Mucosa of descending colon (tissue), 3 donors: ENCODE results near the gene DCP1B. TPM values are rescaled to one million over a fixed set of nuclear protein-coding genes. Genes with fewer than 3 reads are reported as not detected.

ENCODE experiments used
- ATAC-seq: fragments of 200-7000 bp; cut with Tn5 transposase; one replicate; pipeline ENCODE4 v1.9.1; 2020; ENCODE audit warnings: mild to moderate bottlenecking, moderate library complexity
- DNase-seq, 3 donors: peaks; one replicate each; pipeline ENCODE4 v3.0.0-alpha.2; 2020
- H3K36me3 ChIP-seq: fragments of 200-600 bp; one replicate; pipeline ENCODE4 v1.8.0; 2021; ENCODE audit warnings: low read depth, mild to moderate bottlenecking
- H3K4me1 ChIP-seq: fragments of 200-600 bp; one replicate; pipeline ENCODE4 v1.8.0; 2021; ENCODE audit warnings: low read depth, mild to moderate bottlenecking
- H3K4me3 ChIP-seq: fragments of 200-600 bp; one replicate; pipeline ENCODE4 v1.8.0; 2021; ENCODE audit warnings: mild to moderate bottlenecking
- H3K9me3 ChIP-seq: fragments of 200-600 bp; one replicate; pipeline ENCODE4 v1.8.0; 2021; ENCODE audit warnings: mild to moderate bottlenecking
- CTCF ChIP-seq: fragments of 200-600 bp; IDR thresholded peaks from one replicate; pipeline ENCODE4 v1.8.0; 2022; ENCODE audit warnings: antibody characterized with exemption, mild to moderate bottlenecking
- intact Hi-C, 2 donors: fragments of 100-400 bp; cut with DNase I in 1 of 2; cut with micrococcal nuclease in 1 of 2; formaldehyde crosslinking; loops; one replicate each; pipeline versions ENCODE4 v1.11.0 to v1.11.1; 2022; cut with DNase I, micrococcal nuclease
- total RNA-seq, 3 donors: library from RNA; stranded (reverse); fragmentation: NEBNext Ultra II Directional in 2 of 3; extraction: Animal tissue kit (Norgen Biotek cat#: 25700) in 2 of 3; gene quantifications; one replicate each; pipeline versions ENCODE4 v1.2.1 to v1.2.4, GENCODE V29; 2021 to 2023
- donor health status: DM: no; HTN: no; CAD: no; lungs with moderate emphysema.
- donor health status: DM: no; HTN: no; CAD: no.
- donor health status: DM: no; HTN: yes; CAD: no.

DCP1B gene
- total RNA-seq, 3 donors from 2014 or later, result 10.1 to 27.3 (median 12.6) TPM

DNA sequence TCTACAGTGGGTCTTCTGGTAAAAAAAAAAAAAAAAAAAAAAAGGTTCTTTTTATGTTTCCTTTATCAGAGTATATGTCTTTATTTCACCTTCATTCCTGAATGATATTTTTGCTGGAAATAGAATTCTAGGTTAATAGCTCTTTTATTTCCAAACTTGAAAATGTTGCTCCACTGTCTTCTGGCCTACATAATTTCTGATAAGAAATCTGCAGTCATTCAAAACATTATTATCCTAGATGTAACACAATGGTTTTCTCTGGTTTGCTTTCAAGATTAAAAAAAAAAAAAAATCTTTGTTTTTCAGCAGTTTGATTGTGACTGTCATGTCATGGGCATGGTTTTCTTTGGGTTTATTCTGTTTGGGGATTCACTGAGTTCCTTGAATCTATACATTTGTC, 19.5 kb downstream of the DCP1B start:
- TF ChIP-seq CTCF, result no peak
- ATAC-seq, result no peak

DNA sequence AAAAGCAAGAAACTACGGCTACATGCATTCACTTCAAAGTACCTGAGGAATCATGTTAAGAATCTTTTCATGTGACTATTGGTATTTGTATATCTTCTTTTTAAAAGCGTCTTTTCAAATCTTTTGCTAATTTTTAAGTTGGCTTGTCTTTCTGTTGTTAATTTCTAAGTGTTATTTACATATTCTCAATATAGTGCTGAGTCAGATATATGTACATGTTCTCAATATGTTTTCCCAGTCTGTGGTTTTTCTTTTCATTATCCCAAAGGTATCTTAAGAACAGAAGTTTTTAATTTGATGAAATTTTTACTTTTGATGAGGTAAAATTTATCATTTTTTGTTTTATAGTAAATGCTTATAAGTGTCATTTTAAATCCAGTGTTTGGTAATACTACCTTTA, 24.0 kb downstream of the DCP1B start:
- ATAC-seq, result no peak
- TF ChIP-seq CTCF, result no peak
- no peak for DNase-seq
- peaks cover 5% of the 10 kb centered on the region for H3K4me1 ChIP-seq
- intact Hi-C loops, result no loop called here
- H3K36me3 ChIP-seq, result no peaks in the 10 kb centered on the region
- H3K9me3 ChIP-seq, result peaks cover 9% of the 10 kb centered on the region
- H3K4me3 ChIP-seq, result no peak overlapping the region

More for the DNA sequence above, 19.5 kb downstream of the DCP1B start:
- Histone ChIP-seq H3K4me1 (no peaks in the 10 kb centered on the region), H3K4me3 (no peak overlapping the region), H3K36me3 (peaks cover 3% of the 10 kb centered on the region), H3K9me3 (peaks cover 20% of the 10 kb centered on the region)
- intact Hi-C loops, result no loop called here
- DNase-seq, result no peak

DNA sequence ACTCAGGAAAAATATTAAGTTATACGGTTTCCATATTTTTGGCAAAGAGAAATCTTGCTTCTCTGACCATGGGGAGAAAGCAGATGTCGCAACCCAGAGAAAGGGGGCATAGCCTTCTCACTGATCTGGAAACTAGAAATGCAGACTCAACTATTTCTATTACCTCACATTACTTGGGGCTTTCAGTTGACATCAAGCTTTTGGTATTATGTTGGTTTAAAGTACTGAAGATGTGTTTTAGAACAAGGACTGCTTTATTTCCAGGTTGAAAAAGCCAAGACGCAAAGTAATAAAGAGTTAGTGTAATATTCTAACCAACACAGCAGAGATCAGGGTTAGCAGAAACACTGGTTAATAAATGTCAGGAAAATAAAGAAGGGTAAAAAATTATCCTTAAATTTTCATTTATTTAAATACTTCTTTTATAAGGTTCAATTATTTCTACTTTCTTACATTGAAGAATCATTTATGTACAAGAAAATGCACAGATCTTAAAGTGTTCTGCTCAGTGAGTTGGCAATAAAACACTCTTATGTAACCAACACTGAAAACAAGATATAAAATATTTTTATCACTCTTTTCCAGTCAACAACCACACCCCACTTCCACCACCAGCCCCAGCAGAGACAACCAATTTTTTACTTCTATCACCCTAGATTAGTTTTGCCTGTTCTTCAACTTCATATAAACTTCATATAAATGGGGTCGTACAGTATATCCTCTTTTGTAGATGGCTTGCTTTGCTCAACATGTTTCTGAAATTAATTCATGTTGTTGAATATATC, 26.0 kb downstream of the DCP1B start:
- ATAC-seq (no peak), DNase-seq (no peak)
- no peaks in the 10 kb centered on the region for H3K9me3 ChIP-seq
- TF ChIP-seq CTCF, result no peak
- intact Hi-C loops, result no loop called here
- H3K4me3 ChIP-seq, result no peak overlapping the region
- H3K36me3 ChIP-seq, result no peaks in the 10 kb centered on the region
- H3K4me1 ChIP-seq, result peaks cover 5% of the 10 kb centered on the region

GRCh38 chr12:1977588-1977987, 26.7 kb downstream of the DCP1B start:
- Histone ChIP-seq H3K36me3 (no peaks in the 10 kb centered on the region), H3K4me1 (peaks cover 5% of the 10 kb centered on the region), H3K4me3 (no peak overlapping the region), H3K9me3 (no peaks in the 10 kb centered on the region)
- no peak for TF ChIP-seq CTCF
- ATAC-seq (no peak), DNase-seq (no peak)
- intact Hi-C loops, result no loop called here

DNA sequence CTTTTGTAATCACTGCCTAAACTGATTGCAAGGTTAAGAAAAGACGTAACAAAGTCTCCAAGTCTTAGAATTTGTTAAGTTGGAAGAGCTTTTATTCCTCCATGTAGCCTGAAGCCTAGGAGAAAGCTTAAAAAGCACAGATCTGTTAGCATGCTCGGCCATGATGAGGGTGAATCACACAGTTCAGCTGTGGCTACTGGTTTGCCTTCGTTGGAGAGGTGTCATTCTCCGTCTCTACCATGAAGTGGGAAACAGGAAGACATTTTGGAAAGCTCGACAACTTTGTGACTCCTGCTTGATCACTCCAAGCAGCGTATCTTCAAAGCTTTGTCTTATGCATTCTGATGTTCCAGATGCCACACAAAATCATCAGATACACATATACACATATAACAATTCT, 27.1 kb downstream of the DCP1B start:
- no peak for DNase-seq
- intact Hi-C loops, result no loop called here

More for the DNA sequence above, 27.1 kb downstream of the DCP1B start:
- H3K4me1 ChIP-seq, result peaks cover 5% of the 10 kb centered on the region
- H3K4me3 ChIP-seq, result no peak overlapping the region
- ATAC-seq, result no peak
- TF ChIP-seq CTCF, result no peak
- no peaks in the 10 kb centered on the region for H3K36me3 ChIP-seq
- no peaks in the 10 kb centered on the region for H3K9me3 ChIP-seq
